PC-9 (cell line): ENCODE measurements around the gene SDK2. TPM values are rescaled to one million over a fixed set of nuclear protein-coding genes. Genes with fewer than 3 reads are reported as not detected.
A peak's percentile ranks its signal among the peaks of the same experiment; 100 is the strongest.

ENCODE experiments used
- BruUV-seq: library from RNA; stranded (reverse); fragments of 400-500 nt; replicated peaks from 2 replicates; lab custom pipeline; 2021; lab: Mats Ljungman, UMichigan
- CTCF ChIA-PET: fragments of 300-600 bp; sonication (Branson Sonifier 250); formaldehyde crosslinking; loops from one replicate; lab custom pipeline; 2022; ENCODE audit warnings: antibody characterized with exemption; lab: Charles Lee
- POLR2A ChIA-PET: fragments of 300-600 bp; sonication (Branson Sonifier 250); formaldehyde crosslinking; loops from one replicate; lab custom pipeline; 2022; ENCODE audit warnings: antibody characterized with exemption; ENCODE audit not compliant: unreplicated experiment; lab: Charles Lee
- DNase-seq, 2 experiments: peaks; one replicate each; pipeline versions ENCODE4 v3.0.0 to v3.0.0-alpha.2; 2015 to 2022; ENCODE audit warnings: mixed read lengths in 1 of 2
- H2AFZ ChIP-seq: fragments of 200-600 bp; sonication (generic); 2 replicates; pipeline ENCODE4 v1.8.1; 2017; ENCODE audit warnings: antibody characterized with exemption
- H3F3A ChIP-seq: fragments of 200-600 bp; sonication (generic); 2 replicates; pipeline ENCODE4 v1.8.1; 2017; ENCODE audit warnings: antibody characterized with exemption, mild to moderate bottlenecking, low read depth; ENCODE audit not compliant: insufficient read depth
- H3K27ac ChIP-seq: fragments of 200-600 bp; sonication (generic); 2 replicates; pipeline ENCODE4 v1.6.1; 2016; ENCODE audit warnings: mixed run types
- H3K27me3 ChIP-seq: fragments of 200-600 bp; sonication (generic); 2 replicates; pipeline ENCODE4 v1.6.1; 2016; ENCODE audit warnings: low read depth, mixed run types; ENCODE audit not compliant: insufficient read depth
- H3K36me3 ChIP-seq: fragments of 200-600 bp; sonication (generic); 2 replicates; pipeline ENCODE4 v1.6.1; 2016; ENCODE audit warnings: low read depth, mixed run types
- H3K4me1 ChIP-seq: fragments of 200-600 bp; sonication (generic); replicated peaks from 2 replicates; pipeline ENCODE4 v1.6.1; 2016; ENCODE audit warnings: mixed run types; ENCODE audit not compliant: insufficient read depth
- H3K4me2 ChIP-seq: fragments of 200-600 bp; sonication (generic); 2 replicates; pipeline ENCODE4 v1.6.1; 2017; ENCODE audit warnings: mixed run types
- H3K4me3 ChIP-seq: fragments of 200-600 bp; sonication (generic); 2 replicates; pipeline ENCODE4 v1.6.1; 2016; ENCODE audit warnings: mixed run types
- H3K79me2 ChIP-seq: fragments of 200-600 bp; sonication (generic); 2 replicates; pipeline ENCODE4 v1.6.1; 2017; ENCODE audit warnings: low read depth, mixed run types
- H3K9me2 ChIP-seq: fragments of 200-600 bp; sonication (generic); 2 replicates; pipeline ENCODE4 v1.8.1; 2017; ENCODE audit warnings: mild to moderate bottlenecking; ENCODE audit not compliant: insufficient read depth
- H3K9me3 ChIP-seq: fragments of 200-600 bp; sonication (generic); 2 replicates; pipeline ENCODE4 v1.8.1; 2016; ENCODE audit warnings: low read depth; ENCODE audit not compliant: insufficient read depth
- H4K20me1 ChIP-seq: fragments of 200-600 bp; sonication (generic); 2 replicates; pipeline ENCODE4 v1.8.1; 2017; ENCODE audit not compliant: insufficient read depth
- EZH2 ChIP-seq: fragments of 200-600 bp; sonication (generic); IDR thresholded peaks from 2 replicates; pipeline ENCODE4 v1.8.0; 2017; ENCODE audit warnings: antibody characterized with exemption, low read depth
- intact Hi-C: fragments of 100-400 bp; cut with micrococcal nuclease; formaldehyde crosslinking; loops from one replicate; pipeline ENCODE4 v1.10.0; 2022; ENCODE audit not compliant: unreplicated experiment
- total RNA-seq: library from RNA; stranded (reverse); gene quantifications from 2 replicates; pipeline ENCODE4 v1.2.3, GENCODE V29; 2021
- TF ChIP-seq, protein P1 (sequence below): fragments of 200-600 bp; sonication (generic); conservative IDR thresholded peaks from 2 replicates; pipeline ENCODE4 v1.6.1; 2017; ENCODE audit warnings: mixed run types, antibody characterized with exemption, mild to moderate bottlenecking, moderate library complexity

Gene SDK2
- total RNA-seq, 1 experiment from 2014 or later: 0.04 TPM

DNA sequence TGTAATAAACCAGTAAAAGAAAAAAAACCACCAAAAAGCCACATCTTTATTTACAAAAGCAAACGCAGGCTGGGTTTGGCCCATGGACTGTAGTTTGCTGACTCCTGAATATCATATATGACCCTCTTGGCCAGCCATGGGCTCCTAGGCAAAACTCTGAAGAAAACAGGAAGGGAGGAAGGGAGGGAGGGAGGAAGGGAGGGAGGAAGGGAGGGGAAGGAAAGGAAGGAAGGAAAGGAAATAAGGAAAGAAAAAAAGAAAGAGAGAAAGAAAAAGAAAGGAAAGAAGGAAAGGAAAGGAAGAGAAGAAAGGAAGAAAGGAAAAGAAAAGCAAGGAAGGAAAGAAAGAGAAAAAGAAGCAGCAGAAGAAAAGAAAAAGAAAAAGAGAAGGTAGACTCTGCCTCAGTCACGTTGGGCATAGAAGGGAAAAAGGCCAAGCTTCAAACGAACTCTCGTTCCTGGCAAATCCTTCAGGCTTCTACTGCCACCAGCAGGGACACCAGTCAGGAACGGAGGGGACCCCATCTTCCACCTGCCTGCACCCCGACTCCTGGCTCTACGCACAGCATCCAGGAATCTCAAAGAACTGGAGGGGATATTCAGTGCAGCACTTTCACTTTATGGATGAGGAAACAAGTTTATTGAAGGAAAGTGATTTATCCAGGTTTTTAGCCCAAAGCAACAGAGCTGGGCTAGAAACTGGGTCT, 354.5 kb downstream of the SDK2 start:
- Histone ChIP-seq H2AFZ (no peak overlapping the region), H3F3A (peaks cover 63% of the 10 kb centered on the region), H3K4me1 (peaks cover 79% of the 10 kb centered on the region), H3K9me2 (no peaks in the 10 kb centered on the region), H3K27me3 (no peaks in the 10 kb centered on the region), H3K36me3 (peaks cover 15% of the 10 kb centered on the region; the same call in 1 of the 2 replicates), H3K79me2 (peaks cover 88% of the 10 kb centered on the region), H3K4me2 (peak overlapping the region; percentile 89), H3K9me3 (no peaks in the 10 kb centered on the region), H3K27ac (peak overlapping the region; percentile 99), H3K4me3 (no peak overlapping the region; the same call in 1 of the 2 replicates), H4K20me1 (peaks cover 33% of the 10 kb centered on the region)
- intact Hi-C loops: loop anchor here (5.0 kb wide), 1 partner anchor 32 kb away; no protein-coding TSS in a partner anchor
- ChIA-PET POLR2A (interaction anchor here (0.7 kb wide), 1 partner anchor 23 kb away, joined by 3 read pairs; no protein-coding TSS in a partner anchor), CTCF (interaction anchor here (0.6 kb wide), 1 partner anchor 26 kb away, joined by 4 read pairs; no protein-coding TSS in a partner anchor)
- TF ChIP-seq, protein P1, sequence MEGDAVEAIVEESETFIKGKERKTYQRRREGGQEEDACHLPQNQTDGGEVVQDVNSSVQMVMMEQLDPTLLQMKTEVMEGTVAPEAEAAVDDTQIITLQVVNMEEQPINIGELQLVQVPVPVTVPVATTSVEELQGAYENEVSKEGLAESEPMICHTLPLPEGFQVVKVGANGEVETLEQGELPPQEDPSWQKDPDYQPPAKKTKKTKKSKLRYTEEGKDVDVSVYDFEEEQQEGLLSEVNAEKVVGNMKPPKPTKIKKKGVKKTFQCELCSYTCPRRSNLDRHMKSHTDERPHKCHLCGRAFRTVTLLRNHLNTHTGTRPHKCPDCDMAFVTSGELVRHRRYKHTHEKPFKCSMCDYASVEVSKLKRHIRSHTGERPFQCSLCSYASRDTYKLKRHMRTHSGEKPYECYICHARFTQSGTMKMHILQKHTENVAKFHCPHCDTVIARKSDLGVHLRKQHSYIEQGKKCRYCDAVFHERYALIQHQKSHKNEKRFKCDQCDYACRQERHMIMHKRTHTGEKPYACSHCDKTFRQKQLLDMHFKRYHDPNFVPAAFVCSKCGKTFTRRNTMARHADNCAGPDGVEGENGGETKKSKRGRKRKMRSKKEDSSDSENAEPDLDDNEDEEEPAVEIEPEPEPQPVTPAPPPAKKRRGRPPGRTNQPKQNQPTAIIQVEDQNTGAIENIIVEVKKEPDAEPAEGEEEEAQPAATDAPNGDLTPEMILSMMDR: no peak
- TF ChIP-seq EZH2: no peak
- BruUV-seq: no TSS peak
- no peak for DNase-seq

DNA sequence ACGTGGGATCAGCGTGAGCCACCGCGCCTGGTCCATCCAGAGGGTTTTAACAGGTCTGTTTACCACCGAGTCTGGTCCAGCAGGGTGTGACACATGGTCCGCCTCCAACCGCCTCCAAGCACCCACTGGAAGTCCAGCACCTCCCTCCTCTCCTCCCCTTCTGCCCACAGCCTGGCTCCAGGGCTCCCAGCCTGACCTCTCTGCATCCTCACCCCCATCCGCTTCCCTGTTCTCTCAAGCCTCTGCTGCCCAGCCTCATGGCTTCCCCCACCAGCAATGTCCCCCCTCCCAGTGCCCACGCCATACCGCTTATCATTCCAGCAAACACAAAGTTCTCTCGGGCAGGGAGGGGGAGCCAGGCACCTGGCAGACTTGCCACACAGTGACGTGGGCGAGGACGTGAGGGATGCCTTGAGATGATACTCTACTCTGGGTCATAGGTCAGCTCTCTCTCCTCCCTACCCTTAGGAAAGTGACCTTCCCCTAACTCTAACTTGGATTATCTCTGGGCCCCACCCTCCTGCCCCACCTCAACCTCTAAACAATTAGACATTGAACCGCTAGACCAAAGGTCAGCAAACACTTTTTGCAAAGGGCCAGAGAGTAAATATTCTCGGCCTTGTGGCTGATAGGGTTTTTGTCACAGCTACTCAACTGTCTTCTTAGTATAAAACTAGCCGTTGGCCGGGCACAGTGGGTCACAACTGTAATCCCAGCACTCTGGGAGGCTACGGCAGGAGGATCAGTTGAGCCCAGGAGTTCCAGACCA, 355.5 kb downstream of the SDK2 start:
- CTCF ChIA-PET: no interaction called here
- DNase-seq: peak; percentile 76
- peaks cover 89% of the 10 kb centered on the region for H3K79me2 ChIP-seq

GRCh38 chr17:73286863-73287296, 357.4 kb downstream of the SDK2 start:
- ChIA-PET POLR2A (no interaction called here), CTCF (no interaction called here)
- intact Hi-C loops: no loop called here
- peaks cover 25% of the 10 kb centered on the region; the same call in 1 of the 2 replicates for H3K36me3 ChIP-seq
- H3K9me2 ChIP-seq: no peaks in the 10 kb centered on the region
- no peak overlapping the region for H3K4me3 ChIP-seq
- BruUV-seq: no TSS peak
- H3K79me2 ChIP-seq: peaks cover 87% of the 10 kb centered on the region
- peaks cover 48% of the 10 kb centered on the region for H4K20me1 ChIP-seq
- peaks cover 53% of the 10 kb centered on the region for H3K4me1 ChIP-seq
- H3K4me2 ChIP-seq: no peak overlapping the region
- DNase-seq: no peak
- H3K27ac ChIP-seq: no peak overlapping the region
- no peak overlapping the region for H2AFZ ChIP-seq
- H3K27me3 ChIP-seq: no peaks in the 10 kb centered on the region
- no peak for TF ChIP-seq EZH2
- TF ChIP-seq, protein P1: no peak
- no peaks in the 10 kb centered on the region for H3K9me3 ChIP-seq
- H3F3A ChIP-seq: peaks cover 38% of the 10 kb centered on the region

More for the DNA sequence above, 355.5 kb downstream of the SDK2 start:
- H3K27ac ChIP-seq: peak overlapping the region; percentile 99
- intact Hi-C loops: no loop called here
- H3K4me3 ChIP-seq: no peak overlapping the region; the same call in 1 of the 2 replicates
- no peaks in the 10 kb centered on the region for H3K9me3 ChIP-seq
- H3K27me3 ChIP-seq: no peaks in the 10 kb centered on the region
- H3K36me3 ChIP-seq: peaks cover 25% of the 10 kb centered on the region; the same call in 1 of the 2 replicates
- peaks cover 43% of the 10 kb centered on the region for H4K20me1 ChIP-seq
- H3K4me2 ChIP-seq: peak overlapping the region; percentile 89
- H3F3A ChIP-seq: peaks cover 53% of the 10 kb centered on the region
- H3K4me1 ChIP-seq: peaks cover 69% of the 10 kb centered on the region
- POLR2A ChIA-PET: interaction anchor here (0.6 kb wide), 2 partner anchors 8 to 20 kb away, joined by 3 read pairs; no protein-coding TSS in a partner anchor
- H2AFZ ChIP-seq: no peak overlapping the region
- no TSS peak for BruUV-seq
- TF ChIP-seq, protein P1: no peak
- H3K9me2 ChIP-seq: no peaks in the 10 kb centered on the region
